AG09309 (cell line): ENCODE data around the gene ABCB4.

Source experiments
- DNase-seq: peaks from one replicate; pipeline ENCODE4 v3.0.0-alpha.2; 2010; ENCODE audit warnings: low read depth
- H3K4me3 ChIP-seq: 2 replicates; pipeline ENCODE4 v1.5.1; 2011; ENCODE audit warnings: mild to moderate bottlenecking, low read depth, low read length, moderate library complexity; ENCODE audit not compliant: control insufficient read depth
- TF ChIP-seq, protein P1 (sequence below): IDR thresholded peaks from 2 replicates; pipeline ENCODE4 v1.5.1; 2011; ENCODE audit warnings: mild to moderate bottlenecking, low read depth, low read length, inconsistent platforms; ENCODE audit not compliant: insufficient read depth, control insufficient read depth; ENCODE audit errors: missing control alignments

ABCB4 gene

DNA sequence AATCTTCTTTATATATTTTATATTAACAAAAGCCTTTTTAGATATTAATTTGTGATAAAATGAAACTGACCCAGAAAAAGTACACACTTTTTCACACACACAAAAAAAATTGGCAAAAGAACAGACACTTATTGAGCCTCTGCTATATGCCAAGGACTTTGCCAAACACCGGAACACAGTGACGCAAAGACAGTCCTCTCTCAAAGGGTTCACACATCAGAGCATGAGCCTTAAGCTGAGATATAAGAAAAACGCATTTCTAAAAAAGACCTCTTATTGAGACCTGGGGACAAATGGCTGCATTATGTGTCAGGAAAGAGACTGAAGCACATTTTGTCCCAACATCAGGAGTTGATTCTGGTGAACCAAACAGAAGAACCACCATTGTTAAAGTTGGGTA is 24.0 kb upstream of the ABCB4 start:
- TF ChIP-seq, protein P1, sequence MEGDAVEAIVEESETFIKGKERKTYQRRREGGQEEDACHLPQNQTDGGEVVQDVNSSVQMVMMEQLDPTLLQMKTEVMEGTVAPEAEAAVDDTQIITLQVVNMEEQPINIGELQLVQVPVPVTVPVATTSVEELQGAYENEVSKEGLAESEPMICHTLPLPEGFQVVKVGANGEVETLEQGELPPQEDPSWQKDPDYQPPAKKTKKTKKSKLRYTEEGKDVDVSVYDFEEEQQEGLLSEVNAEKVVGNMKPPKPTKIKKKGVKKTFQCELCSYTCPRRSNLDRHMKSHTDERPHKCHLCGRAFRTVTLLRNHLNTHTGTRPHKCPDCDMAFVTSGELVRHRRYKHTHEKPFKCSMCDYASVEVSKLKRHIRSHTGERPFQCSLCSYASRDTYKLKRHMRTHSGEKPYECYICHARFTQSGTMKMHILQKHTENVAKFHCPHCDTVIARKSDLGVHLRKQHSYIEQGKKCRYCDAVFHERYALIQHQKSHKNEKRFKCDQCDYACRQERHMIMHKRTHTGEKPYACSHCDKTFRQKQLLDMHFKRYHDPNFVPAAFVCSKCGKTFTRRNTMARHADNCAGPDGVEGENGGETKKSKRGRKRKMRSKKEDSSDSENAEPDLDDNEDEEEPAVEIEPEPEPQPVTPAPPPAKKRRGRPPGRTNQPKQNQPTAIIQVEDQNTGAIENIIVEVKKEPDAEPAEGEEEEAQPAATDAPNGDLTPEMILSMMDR = no peak
- DNase-seq = no peak
- no peak overlapping the region for H3K4me3 ChIP-seq

DNA sequence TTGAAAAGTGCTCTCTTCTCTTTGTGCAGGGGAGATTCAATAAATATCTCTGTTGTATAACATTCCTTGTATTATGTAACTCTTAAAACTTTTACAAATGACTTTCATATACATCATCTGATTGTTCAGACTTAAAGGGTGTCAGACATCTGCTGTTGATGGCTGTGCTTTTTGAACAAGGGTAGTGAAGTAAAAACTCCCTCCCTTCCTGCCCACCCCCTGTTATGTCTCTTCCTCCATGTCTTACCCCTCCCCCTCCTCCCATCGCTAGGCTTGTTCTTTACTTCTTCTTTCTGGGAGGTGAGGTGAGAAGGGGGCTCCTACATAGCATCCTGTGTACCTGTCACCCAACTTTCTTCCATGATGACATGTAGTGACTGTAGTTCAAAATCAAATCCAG is 23.4 kb upstream of the ABCB4 start:
- TF ChIP-seq, protein P1 = no peak
- H3K4me3 ChIP-seq = no peak overlapping the region
- no peak for DNase-seq

DNA sequence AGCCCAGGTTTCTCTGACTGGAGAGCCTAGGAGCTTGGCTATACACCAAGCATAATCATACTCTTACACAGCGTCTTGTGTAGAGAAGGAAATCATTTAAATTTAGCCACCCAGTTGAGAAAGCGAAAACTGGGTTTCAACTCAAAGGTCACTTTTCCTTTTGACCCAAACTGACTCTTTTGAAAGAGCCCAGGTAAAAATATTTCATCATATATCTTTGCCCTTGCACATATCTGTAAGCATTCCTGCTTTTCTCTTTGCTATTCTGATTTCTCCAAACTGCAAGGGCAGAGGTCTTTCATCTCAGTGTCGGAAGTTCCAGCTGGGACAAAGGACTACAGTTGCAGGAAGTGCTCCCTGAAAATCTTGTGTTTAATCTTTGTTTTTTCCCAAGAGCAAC is 22.0 kb upstream of the ABCB4 start:
- TF ChIP-seq, protein P1 = no peak
- H3K4me3 ChIP-seq = no peak overlapping the region
- no peak for DNase-seq

DNA sequence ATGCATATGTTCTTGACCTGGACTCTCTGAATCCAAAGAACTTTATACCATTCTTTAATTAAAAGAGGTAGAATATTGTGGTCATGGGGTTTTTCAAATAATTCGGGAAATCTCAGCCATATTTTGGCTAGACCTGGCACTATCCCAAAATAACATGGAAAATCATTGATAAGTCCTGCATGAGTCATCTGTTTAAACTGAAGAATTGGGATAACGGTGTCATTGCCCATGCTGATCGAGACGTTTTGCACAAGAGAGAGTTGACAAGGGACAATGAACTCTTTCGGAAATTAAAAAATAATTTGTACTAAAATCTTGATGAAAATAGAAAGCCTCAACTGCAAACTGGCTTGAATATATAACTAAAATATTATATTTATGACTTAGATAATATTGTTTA is 19.9 kb upstream of the ABCB4 start:
- no peak for DNase-seq
- H3K4me3 ChIP-seq = no peak overlapping the region
- TF ChIP-seq, protein P1 = no peak

DNA sequence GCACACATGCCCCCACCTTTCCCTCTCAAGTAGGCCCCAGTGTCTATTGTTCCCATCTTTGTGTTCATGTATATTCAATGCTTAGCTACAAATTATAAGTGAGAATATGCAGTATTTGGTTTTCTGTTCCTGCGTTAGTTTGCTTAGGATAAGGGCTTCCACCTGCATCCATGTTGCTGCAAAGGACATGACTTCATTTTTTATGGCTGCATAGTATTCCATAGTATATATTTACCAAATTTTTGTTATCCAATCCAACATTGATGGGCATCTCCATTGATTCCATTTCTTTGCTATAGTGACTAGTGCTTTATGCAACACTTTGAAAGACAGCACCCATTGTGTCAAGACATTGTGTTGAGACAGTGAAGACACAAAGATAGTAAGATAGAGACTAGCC is 19.0 kb upstream of the ABCB4 start:
- no peak overlapping the region for H3K4me3 ChIP-seq
- TF ChIP-seq, protein P1 = no peak
- DNase-seq = no peak

DNA sequence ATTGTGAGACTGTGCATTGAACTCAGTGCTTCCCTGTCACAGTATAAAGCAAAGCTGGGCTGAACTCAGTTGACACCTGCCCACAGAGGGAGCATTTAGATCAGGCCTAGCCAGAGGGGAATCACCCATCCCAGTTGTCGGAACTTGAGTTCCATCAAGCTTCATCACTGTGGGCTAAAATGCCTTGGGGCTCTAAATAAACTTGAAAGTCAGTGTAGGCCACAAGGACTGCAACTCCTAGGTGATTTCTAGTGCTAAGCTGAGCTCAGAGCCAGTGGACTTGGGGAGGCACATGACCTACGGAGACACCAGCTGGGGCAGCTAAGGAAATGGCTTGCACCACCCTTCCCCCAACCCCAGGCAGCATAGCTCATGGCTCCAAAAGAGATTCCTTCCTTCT is 7.7 kb upstream of the ABCB4 start:
- no peak overlapping the region for H3K4me3 ChIP-seq
- TF ChIP-seq, protein P1 = no peak
- no peak for DNase-seq

DNA sequence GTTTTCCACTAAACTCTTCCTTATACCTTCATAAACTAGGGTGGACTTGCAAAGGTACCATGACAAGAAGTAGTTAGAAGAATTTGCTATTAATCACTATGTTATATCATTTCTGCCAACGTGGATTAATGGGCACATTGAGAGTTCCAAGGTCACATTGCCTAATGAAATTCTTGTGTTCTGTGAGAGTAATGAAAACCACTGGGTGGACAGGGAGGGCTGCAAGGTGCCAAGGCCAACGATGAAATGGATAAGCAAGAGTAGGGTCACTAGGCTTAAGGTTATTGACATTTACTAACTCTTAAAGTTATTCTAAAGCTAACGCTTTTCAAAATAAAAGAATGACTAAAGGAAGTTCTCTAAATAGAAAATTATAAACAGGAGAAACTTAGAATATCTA is 6.6 kb upstream of the ABCB4 start:
- no peak for DNase-seq
- TF ChIP-seq, protein P1 = no peak
- H3K4me3 ChIP-seq = no peak overlapping the region
